SIG-M5 (cell line): ENCODE measurements around the gene PITRM1.

ENCODE experiments used
- DNase-seq: peaks from one replicate; lab custom pipeline; 2025; lab: John Stamatoyannopoulos, UW

PITRM1 gene

DNA sequence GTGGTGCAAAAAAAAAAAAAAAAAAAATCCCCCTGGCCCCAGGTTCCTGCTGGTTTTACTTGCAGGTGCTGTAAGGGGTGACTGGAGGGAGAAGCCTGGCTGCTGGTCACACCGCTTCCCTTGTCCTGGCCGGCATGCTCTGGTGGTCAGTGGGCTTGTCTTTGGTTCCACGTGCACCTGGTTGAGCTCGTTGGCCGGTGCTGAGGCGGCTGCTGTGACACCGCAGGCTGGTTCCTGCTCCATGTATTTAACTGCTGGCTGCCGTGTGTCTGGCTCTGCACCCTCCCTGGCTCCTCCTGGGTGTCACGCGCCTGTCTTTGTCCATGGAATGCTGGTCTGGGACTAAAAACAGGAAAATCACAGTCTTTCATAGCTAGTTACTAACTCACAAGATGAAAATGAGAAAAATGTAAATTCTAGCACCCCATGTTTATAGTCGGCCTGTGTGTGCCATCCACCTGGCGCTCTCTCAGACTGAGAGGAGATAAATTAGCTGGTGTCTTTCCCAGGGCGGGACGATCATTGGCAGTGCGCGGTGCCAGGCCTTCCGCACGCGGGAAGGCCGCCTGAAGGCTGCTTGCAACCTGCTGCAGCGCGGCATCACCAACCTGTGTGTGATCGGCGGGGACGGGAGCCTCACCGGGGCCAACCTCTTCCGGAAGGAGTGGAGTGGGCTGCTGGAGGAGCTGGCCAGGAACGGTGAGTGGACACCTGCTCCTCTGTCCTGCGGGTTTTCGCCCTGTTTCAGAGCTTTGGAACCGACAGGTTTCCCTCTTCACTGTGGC is 71.5 kb downstream of the PITRM1 start:
- no peak for DNase-seq

DNA sequence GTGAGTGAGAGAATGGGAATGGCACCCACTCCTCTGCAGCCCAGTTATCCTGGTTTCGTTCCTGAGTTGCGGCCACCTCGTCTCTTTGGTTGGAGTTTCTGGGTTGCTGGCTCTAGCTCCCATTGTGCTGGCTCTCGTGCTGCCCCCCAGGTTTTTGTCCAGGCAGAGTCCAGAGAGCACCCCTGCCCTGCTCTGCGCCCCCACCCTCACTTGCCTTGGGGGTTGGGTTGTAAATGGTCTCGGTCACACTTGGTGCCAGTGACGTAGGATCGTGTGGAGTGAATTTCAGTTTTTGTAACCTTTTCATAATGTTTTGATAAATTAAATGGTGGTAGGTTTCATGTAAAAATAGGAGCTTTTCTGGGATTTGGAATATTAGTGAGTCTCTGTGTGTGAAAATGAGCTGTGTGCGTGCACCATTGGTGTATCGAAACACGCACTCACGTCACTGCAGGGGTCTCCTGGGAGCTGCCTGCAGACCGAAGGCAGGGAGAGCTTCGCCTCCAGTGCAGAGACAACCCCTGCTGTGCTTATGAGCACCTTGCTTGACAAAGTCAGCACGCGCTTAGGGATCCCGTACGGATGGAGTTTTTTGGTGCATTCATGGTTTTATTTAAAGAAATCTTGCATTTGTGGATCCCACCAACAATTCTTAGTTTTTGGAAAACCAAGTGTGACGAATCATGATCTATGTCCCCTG is 72.3 kb downstream of the PITRM1 start:
- no peak for DNase-seq

DNA sequence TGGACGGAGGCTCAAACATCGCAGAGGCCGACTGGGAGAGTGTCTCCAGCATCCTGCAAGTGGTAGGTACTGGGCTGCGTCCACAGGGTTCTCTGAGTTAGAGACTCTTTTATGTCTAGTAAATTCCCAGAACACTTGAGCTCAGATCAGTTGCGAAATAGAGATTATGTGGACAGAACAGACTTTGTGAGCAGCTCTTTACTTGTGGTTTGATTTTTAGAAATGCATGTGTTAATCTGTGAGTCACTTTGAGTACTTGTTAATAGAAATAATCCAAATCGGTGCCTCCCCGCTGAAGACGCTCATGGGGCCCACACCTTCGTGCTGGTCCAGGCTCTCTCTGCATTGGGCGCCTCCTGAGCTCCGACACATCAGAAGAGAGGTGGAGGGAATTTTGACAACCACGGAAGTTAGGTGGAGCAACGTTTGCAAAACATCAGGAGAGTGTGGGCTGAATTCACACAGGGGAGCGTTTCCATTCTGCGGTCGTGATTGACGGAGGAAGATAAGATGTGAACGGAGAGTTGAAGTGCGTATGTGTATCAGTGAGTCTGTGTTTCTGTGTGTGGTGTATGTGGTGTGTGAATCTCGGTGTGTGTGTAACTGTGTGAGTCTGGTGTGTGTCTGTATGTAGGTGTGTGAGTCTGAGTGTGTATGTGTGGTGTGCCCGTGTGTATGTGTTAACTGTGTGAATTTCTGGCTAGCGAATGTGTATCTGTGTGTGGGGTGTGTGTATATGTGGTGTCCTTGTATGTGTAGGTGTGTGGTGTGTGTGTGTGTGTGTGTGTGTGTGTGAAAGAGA is 73.1 kb downstream of the PITRM1 start:
- DNase-seq: no peak

DNA sequence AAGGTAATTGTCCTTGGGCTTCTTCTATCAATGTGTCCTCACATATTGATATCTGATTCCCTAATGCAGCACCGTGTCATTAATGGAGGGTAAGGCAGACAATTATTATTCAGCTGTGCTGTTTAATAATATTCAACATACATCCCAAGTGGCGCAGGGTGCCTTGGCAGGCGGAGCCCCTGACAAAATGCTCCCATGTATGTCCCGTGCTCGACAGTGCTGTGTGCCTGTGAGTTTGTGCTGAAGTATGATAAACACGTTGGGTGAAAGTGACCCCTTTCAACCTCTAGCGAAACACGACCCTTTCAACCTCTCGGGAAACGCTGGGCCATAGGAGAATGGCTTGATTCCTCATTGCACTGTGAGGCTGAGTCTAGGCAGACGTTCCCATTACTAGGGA is 73.9 kb downstream of the PITRM1 start:
- no peak for DNase-seq

DNA sequence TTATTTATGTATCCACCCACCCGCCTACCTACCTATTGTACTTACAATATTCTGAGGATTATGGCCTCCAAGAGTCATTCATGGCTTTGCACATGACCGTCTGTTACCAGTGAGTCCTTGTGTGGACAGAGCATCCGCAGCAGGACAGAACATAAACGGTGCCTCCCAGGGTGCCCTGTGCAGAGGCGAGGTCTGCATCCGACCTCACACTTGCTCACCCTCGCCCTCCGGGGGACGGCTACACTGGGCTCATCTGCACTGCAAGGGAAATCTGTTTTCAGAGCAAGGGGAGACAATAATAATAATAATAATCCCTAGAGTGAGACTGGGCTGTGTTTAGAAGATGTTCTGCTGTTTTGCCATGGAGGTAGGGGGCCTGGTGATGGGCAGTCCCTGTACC is 75.4 kb downstream of the PITRM1 start:
- no peak for DNase-seq

DNA sequence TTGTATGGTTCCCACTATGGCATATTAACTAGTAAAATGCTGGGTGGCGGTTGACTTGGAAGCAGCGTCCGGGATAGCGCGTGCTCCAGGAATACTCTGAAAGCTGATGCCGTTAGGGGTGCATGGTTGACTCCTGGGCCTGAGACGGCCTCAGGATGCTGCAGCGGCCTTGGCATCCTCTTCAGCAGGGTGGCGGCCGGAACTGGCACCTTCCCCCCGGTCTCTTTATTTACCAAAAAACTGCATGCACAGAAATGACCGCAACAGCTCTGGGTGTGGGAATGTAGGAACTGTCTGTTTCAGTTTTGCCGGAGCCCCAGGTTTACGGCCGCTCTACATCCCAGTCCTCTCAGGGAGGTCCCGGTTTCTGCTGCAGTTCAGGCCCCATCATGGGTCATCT is 76.4 kb downstream of the PITRM1 start:
- no peak for DNase-seq

DNA sequence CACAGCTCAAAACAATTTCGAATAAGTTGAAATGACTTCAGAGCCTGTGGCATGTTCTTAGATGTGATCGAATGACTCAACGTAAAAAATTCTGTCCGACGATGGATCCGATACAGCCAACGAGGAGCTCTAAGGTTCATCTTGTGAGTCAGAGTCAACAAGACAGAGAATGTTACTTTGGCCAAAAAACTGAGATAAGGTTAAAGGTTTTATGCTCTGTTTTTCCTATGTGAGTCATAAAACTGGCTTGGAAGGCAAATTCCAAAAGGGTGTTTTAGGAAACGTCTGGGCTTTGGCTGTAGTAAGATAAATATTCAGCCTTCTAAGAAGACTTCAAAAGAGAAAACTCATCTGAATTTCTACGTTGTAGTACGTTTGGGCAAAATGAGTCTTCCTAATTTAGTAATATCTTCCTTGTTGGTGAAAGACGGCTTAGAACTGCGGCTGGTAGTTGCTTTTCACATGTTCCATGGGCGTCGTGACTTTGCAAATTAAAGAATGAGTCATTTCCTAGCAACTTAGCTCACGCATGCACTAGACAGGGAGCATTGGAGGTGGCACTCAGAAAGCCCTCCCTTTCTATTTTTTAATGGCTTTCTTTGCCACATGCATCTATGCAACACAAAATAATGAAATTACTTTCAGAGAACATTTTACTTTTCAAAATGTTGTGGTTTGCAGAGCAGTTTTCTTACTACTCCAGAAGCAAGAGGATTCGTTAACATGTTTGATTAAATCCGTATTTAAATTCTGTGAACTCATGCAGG is 77.0 kb downstream of the PITRM1 start:
- peak; percentile 26 for DNase-seq

DNA sequence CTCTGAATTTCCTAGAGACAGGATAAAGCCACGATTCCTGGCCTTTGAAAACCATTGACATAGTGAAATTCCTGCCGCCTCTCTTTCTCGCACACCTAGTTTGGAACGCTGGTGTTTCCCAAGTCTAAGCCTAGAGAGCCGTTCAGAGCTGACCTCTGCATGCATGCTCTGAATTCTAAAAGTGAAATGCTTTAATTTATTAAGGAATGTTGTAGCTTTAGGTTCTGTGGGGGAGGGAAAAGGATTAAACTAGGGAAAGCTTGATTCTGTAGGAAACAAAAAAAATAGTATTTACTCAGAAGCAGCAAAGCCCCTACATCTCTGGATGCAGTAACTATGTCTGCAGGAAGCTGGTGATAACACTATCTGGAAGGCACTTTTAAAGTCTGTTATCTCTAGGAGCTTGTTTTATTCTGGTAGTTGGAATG is 78.0 kb downstream of the PITRM1 start:
- no peak for DNase-seq

DNA sequence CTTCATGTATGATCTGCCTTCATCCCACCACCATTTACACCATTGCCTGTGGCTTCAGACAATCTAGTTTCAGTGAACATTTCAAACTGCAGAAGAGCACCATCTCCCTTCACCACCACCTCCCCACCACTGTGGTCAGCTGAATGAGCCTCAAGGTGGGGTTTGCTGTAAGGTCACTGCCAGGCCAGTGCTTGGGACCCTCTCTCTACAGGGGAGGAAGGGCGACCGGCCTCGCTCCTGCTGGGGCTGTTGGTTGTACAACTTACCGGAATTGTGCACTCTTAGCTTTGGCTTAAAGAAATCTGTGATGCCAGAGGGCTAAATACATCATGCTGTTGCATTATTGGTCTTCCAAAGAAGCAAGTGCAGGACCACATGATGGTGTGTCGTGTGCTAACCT is 78.6 kb downstream of the PITRM1 start:
- DNase-seq: no peak

DNA sequence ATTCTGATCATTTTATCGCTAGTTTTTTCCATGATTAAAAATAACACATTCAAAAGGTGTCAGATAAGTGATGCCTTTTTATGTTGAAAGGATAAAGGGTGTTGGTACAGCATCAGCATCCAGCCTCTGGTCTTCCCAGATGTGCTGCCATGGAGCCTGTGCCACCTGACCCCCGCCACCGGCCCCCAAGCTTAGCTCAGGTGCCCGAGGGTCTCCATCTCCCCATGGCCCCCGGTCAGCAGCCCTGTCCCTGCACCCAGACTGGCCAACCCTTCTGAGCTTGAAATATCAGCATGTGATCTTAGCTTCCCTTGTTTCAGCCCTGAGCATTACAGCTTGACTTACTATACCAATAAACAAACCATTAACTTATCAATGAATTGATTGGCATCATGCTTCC is 80.7 kb downstream of the PITRM1 start:
- DNase-seq: no peak

DNA sequence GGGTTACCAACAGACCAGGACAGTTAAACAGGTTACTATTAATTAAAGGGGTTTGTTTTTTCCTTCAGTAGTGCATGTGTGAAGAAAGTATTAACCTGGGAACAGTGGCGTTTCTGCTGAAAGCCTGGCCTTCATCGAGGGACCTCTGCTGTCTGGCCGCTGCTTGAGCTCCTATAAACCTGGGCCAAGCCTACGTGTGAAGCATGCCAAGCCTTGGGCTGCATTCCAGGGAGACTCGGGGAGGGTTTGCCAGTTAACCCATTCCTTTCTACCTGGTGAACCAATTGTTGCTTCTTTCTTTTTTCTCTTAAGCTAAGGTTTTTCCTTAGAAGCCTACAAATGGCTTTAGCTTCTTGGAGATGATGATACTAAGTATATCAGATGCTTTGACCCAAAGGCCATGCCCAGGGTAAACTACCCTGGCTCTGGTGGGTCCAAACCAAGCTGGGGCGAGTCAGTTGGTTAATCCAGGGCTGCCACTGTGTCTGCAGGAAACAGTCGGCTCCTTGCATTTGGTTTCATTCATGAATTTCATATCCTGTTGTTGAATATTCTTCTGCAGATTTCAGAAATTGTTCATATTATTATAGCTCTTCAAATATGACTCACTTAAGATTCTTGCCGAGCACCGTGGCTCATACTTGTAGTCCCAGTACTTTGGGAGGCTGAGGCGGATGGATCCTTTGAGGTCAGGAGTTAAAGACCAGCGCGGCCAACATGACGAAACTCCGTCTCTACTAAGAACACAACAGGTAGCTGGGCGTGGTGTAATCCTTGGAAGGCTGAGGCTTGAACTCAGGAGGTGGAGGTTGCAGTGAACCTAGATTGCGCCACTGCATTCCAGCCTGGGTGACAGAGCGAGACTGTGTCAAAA is 81.4 kb downstream of the PITRM1 start:
- no peak for DNase-seq

DNA sequence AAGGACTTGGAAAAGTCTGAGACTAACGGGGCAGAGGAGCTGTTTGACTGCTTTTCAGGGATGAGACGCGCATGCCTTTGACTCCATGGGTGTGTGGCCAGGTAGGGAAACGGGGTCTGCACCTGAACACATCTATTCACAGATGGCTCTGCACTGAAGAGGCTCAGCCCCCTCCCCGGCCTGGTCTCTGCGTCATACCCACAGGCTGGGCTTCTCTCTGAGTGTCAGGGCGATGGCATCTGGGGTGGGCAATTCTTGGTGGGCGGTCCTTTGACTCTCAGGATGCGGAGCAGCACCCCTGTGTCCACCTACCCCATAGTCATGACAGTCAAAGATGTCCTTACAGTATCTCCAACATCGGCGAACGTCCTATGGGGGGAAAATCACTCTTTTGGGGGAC is 82.2 kb downstream of the PITRM1 start:
- DNase-seq: no peak
